GM19463 (cell line): ENCODE data around the gene FBXO28.
"Not testable (repeated sequence)": the region's sequence is repeated elsewhere in the genome, so short reads cannot be mapped to it uniquely, and the experiment has no call there.

Source experiments
- ATAC-seq: cut with Tn5 transposase; IDR thresholded peaks from one replicate; pipeline ENCODE4 v1.9.1; 2021; ENCODE audit warnings: mild to moderate bottlenecking, moderate library complexity; ENCODE audit not compliant: unreplicated experiment

Gene FBXO28

DNA sequence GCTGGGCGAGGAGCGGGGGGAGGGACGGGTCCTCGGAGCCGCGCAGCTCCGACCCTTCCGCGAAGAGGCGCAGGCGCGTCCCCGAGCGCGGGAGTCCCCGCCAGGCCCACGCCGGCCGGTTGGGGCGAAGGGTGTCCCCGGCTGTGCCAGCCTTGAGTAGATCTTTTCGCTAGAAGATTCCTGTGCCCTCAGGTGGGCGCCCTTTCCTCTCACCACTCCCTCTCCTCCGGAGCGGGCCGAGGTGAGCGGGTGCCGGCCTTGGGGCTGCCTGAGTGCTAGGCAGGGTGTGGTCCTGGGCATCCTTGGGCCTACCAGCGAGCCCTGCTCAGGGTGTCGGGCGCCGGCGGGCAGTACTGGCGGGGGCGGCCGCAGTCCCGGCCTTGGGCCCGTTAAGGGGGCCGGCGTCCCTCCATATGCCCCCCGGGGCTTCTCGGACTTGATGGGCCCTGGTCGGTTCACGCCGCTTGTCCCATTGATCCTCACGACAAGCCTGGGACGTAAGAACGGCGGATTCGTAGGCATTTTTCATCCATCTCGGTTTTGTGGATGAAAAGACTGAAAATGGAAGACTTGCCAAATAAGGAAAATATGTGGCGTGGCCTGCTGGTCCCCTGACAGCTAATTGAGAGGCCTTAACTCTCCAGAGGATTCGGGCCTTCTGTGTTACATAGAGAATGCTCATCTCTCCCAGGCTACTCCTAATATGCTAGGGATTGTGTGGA, 69.8 kb downstream of the FBXO28 start:
- ATAC-seq = peak; percentile 55

GRCh38 chr1:224185208-224185607, 71.3 kb downstream of the FBXO28 start:
- no peak for ATAC-seq

- ATAC-seq = no peak
Observed at GRCh38 chr1:224188286-224188685, 74.4 kb downstream of the FBXO28 start.

GRCh38 chr1:224189561-224189960, 75.7 kb downstream of the FBXO28 start:
- ATAC-seq = no peak

DNA sequence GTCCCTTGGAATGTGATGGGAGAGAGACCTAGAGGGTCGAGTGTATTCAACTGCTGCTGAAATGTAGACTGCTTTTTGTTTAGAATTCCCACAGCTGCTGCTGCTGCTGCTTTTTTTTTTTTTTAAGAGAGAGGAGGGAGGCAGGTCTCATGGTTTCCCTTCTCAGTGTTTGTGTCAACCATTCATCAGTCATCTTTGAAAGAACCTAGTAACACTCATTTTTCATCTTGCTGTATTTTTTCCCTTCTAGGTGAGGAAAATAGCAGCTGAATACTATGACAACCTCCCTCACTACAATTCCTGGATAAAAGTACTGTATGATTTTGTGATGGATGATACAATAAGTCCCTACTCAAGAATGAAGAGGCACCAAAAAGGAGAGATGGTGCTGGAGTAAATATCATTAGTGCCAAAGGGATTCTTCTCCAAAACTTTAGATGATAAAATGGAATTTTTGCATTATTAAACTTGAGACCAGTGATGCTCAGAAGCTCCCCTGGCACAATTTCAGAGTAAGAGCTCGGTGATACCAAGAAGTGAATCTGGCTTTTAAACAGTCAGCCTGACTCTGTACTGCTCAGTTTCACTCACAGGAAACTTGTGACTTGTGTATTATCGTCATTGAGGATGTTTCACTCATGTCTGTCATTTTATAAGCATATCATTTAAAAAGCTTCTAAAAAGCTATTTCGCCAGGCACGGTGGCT, 78.3 kb downstream of the FBXO28 start:
- no peak for ATAC-seq

- no peak for ATAC-seq
Observed at GRCh38 chr1:224193319-224193966, 79.5 kb downstream of the FBXO28 start.

GRCh38 chr1:224196813-224197600, 83.1 kb downstream of the FBXO28 start:
- ATAC-seq = no peak

DNA sequence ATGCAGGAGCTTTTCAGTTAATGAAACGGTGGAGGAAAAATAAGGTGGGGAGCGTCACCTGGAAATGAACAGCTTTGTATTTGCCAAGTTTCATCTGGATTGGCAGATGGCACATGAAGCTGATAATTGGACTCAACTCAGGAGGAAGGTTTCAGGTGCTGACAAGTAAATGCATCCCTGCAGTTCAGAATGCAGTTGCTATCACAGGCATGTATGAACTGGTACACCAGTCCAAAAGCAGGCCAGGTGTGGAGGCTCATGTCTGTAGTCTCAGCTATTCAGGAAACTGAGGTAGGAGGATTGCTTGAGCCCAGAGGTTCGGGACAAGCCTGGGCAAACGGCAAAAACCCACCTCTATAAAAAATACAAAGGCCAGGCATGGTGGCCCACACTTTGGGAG, 84.7 kb downstream of the FBXO28 start:
- ATAC-seq = no peak

- no peak for ATAC-seq
Observed at GRCh38 chr1:224199679-224200078, 85.8 kb downstream of the FBXO28 start.

GRCh38 chr1:224201383-224201782, 87.5 kb downstream of the FBXO28 start:
- no peak for ATAC-seq

DNA sequence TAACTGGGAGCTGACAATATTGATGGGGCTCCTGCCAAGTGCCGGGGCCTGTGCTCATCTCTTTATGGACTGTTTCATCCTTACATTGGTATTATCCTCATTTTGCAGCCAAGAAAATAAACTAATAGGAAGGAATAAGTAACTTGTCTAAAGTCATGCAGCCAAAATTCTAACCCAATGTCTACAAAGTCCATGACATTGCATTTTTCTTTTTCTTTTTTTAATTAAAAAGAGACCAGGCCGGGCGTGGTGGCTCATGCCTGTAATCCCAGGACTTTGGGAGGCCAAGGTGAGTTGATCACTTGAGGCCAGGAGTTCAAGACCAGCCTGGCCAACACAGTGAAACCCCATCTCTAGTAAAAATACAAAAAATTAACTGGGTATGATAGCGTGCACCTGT, 87.9 kb downstream of the FBXO28 start:
- ATAC-seq = no peak

- peak; percentile 54 for ATAC-seq
Observed at GRCh38 chr1:224203243-224204016, 89.5 kb downstream of the FBXO28 start.

DNA sequence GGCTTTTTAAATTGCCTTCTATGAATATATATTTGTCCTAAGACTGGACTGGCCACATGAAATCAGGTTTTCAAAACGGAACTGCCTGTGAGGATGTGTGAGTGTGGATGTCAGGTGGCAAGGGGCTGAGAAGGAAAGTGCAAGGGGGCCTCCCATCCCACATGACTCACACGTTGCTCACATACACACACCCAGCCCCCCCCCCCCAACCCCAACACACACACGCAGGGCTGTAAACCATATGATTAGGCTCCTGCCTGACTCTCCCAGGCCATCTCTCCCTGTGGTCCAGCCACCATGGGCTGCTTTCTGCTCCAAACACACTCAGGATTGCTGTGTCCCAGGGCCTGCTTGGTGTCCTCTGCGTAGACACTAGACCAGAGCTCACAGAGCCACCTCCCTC, 91.5 kb downstream of the FBXO28 start:
- ATAC-seq = peak; percentile 39

DNA sequence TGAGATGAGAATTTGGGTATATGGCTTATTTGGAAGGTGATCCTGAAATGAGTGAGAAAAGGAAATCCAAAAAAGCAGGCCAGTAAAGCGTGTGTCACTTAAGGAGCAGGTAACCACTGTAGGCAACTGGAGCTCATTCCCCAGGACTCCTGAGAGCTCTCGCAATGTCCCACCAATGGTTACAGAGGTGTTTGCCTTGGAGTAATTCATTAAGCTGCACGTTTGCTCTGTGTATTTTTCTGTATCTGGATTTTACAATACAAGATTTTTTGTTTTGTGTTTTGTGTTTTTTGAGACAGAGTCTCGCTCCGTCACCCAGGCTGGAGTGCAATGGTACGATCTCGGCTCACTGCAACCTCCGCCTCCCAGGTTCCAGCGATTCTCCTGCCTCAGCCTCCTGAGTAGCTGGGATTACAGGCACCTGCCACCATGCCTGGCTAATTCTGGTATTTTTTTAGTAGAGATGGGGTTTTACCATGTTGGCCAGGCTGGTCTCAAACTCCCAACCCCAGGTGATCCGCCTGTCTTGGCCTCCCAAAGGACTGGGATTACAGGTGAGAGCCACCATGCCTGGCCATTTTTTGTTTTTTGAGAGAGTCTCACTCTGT, 92.1 kb downstream of the FBXO28 start:
- not testable (repeated sequence) for ATAC-seq

- ATAC-seq = no peak
Observed at GRCh38 chr1:224211206-224211962, 97.5 kb downstream of the FBXO28 start.
